GM10266 (cell line): ENCODE results near the gene RAB43.

Experiments
- DNase-seq: peaks from one replicate; pipeline ENCODE4 v3.0.0; 2012; ENCODE audit errors: extremely low spot score
- CTCF ChIP-seq: IDR thresholded peaks from 2 replicates; pipeline ENCODE4 v1.5.1; 2012; ENCODE audit warnings: mild to moderate bottlenecking, low read depth; ENCODE audit not compliant: control insufficient read depth, insufficient read depth; ENCODE audit errors: missing control alignments

RAB43 gene

DNA sequence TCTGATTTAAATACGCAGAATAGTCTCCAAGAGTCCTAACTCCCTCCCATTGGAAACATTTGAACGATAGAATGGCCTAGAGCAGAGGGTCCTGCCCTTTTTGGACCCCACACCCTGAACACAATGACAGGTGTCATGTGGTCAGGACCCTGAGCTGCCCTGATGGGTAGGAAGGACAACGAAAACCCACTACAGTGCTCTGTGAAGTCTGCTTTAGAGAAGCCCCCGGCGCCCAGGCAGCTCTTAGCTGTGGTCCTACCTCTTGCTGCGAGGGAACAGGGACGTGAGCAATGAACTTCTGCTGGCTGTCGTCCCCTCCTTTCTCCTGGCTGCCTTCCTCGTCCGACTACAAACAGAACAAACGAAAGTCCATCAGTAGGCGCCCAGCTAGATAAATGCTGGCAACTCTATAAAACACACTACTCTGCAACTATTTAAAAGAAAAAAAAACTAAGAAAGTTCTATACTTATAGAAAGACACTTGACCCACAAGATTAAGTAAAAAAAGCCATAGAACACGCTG lies 8.7 kb upstream of the RAB43 start:
- no peak for DNase-seq
- TF ChIP-seq CTCF, result no peak

DNA sequence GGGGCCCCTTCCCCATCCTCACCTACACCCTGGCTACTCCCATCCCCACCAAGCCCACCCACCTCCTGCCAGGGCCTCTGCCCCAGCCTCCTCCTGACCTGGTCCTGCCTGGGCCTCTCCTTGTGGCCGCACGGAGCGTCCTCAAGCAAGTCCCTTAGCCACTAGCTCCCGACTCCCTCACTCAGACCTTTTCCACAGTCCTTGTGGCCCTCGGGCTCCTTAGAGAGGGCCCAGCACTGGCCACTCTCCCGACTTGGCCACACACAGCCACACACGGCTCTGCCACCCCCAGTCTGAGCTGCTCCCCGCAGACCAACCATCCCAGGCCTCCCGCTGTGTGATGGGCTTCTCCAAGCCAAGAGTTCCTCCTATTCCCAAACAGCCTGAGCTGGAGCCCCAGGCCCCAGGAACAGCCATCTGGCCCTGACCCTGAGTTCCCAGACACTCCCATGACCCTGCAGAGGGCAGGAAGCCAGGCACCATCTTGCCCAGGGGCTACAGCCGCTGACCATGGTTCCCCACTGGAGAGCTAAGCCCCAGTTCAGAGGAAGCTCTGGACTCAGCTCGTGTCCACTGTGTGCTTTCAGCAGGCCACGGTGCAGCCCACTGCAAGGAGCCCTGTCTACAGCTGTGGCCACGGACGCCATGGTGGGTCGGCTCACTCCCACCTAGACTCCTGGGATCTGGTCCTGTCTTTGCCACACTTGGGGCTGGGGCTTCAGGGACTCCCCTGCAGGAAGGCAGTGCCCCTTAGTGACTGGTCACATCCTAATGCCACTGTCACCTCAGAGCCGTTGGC lies 7.0 kb upstream of the RAB43 start:
- TF ChIP-seq CTCF, result no peak
- no peak for DNase-seq

- TF ChIP-seq CTCF, result no peak
- DNase-seq, result no peak
Measured at GRCh38 chr3:129126726-129127280, 5.2 kb upstream of the RAB43 start.

GRCh38 chr3:129123314-129124060 lies 1.9 kb upstream of the RAB43 start:
- DNase-seq, result peak; percentile 27
- no peak for TF ChIP-seq CTCF

GRCh38 chr3:129122412-129123011 lies 908 bp upstream of the RAB43 start:
- DNase-seq, result no peak
- TF ChIP-seq CTCF, result no peak

DNA sequence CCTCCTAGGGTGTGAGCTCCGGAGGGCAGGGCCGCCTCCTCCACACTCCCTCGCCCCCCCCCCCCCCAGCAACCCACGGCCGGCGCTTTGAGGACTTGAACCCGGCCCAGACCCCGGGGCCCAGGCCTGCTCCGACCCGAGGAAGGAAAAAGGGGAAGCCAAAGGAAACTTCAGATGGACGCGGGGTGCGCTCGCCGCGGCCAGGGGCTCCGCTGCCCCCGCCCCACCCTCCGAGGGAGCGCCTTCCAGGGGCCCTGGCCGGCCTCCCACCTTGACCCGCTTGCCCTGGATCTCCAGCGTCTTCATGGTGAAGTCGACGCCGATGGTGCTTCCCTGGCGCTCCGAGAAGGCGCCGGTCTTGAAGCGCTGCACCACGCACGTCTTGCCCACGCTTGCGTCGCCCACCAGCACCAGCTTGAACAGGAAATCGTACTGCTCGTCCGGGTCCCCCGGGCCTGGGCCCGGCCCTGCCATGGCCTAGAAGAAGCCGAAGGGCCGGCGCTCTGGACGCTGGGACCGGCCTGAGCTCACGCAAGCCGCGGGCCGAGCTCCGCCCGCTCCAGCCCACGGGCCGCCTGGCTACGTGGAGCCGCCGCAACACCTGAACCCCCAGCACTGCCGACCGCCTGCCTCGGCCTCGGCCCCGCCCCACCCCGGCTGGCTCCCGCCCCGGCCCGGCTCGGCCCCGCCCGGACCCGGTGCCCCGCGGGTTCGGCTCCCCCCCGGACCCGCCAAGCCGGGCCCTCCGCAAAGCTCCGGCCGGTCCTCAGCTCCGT lies 400 bp downstream of the RAB43 start:
- no peak for DNase-seq
- no peak for TF ChIP-seq CTCF
